ENCODE results near the gene RFNG. TPM values are rescaled to one million over a fixed set of nuclear protein-coding genes. Genes with fewer than 3 reads are reported as not detected.

RFNG gene
- total RNA-seq, 1 donor from 2014 or later = 40.2 TPM

- peak overlapping the region; percentile 76 for H3K4me3 Mint-ChIP-seq (ENCODE audit: unreplicated experiment)
- Histone ChIP-seq H4K20me1 (ENCODE audit: insufficient read depth, low read length) (peaks cover 6% of the 10 kb centered on the region), H3K9ac (ENCODE audit: low read length) (peak overlapping the region; percentile 58), H3K79me2 (ENCODE audit: insufficient read depth, low read length) (no peaks in the 10 kb centered on the region), H3K4me1 (ENCODE audit: insufficient read depth, low read length) (peaks cover 41% of the 10 kb centered on the region), H3K36me3 (ENCODE audit: insufficient read depth, low read length) (no peaks in the 10 kb centered on the region), H3K9me3 (ENCODE audit: insufficient read depth, low read depth, low read length) (no peaks in the 10 kb centered on the region), H3K27me3 (ENCODE audit: insufficient read depth, low read length) (no peaks in the 10 kb centered on the region), H3K4me2 (ENCODE audit: low read length) (peak overlapping the region; percentile 28), H2AFZ (ENCODE audit: low read depth, low read length) (no peak overlapping the region), H3K27ac (ENCODE audit: low read depth, low read length) (no peak overlapping the region), H3K4me3 (ENCODE audit: insufficient read depth, low read depth, low read length) (no peak overlapping the region)
- H3K27ac Mint-ChIP-seq (ENCODE audit: unreplicated experiment) = peak overlapping the region; percentile 47
- H3K4me1 Mint-ChIP-seq (ENCODE audit: low read depth, unreplicated experiment) = peaks cover 18% of the 10 kb centered on the region
- H3K27me3 Mint-ChIP-seq (ENCODE audit: low read depth, unreplicated experiment) = no peaks in the 10 kb centered on the region
- H3K9me3 Mint-ChIP-seq (ENCODE audit: unreplicated experiment) = no peaks in the 10 kb centered on the region
- DNase-seq (ENCODE audit: low read depth) = peak; percentile 54
- no peak for TF ChIP-seq CTCF (IDR thresholded peaks at IDR 0.05; ENCODE audit: insufficient read depth, low read depth, low read length)
- no peak for TF ChIP-seq EZH2 (IDR thresholded peaks at IDR 0.05; ENCODE audit: insufficient read depth, low read length)
- no peaks in the 10 kb centered on the region for H3K36me3 Mint-ChIP-seq (ENCODE audit: low read depth, unreplicated experiment)
- no peak for FAIRE-seq
These were observed 45.0 kb downstream of the RFNG start for GRCh38 chr17:82006468-82007227.

GRCh38 chr17:82005701-82006348 is 45.8 kb downstream of the RFNG start:
- Histone ChIP-seq H3K9me3 (ENCODE audit: insufficient read depth, low read depth, low read length) (no peaks in the 10 kb centered on the region), H3K27me3 (ENCODE audit: insufficient read depth, low read length) (no peaks in the 10 kb centered on the region), H3K27ac (ENCODE audit: low read depth, low read length) (no peak overlapping the region), H3K79me2 (ENCODE audit: insufficient read depth, low read length) (no peaks in the 10 kb centered on the region), H3K4me3 (ENCODE audit: insufficient read depth, low read depth, low read length) (no peak overlapping the region), H3K9ac (ENCODE audit: low read length) (no peak overlapping the region), H3K36me3 (ENCODE audit: insufficient read depth, low read length) (no peaks in the 10 kb centered on the region), H3K4me1 (ENCODE audit: insufficient read depth, low read length) (peaks cover 46% of the 10 kb centered on the region), H4K20me1 (ENCODE audit: insufficient read depth, low read length) (peaks cover 13% of the 10 kb centered on the region), H2AFZ (ENCODE audit: low read depth, low read length) (no peak overlapping the region), H3K4me2 (ENCODE audit: low read length) (peak overlapping the region; percentile 28)
- Mint-ChIP-seq H3K4me3 (ENCODE audit: unreplicated experiment) (peak overlapping the region; percentile 76), H3K27me3 (ENCODE audit: low read depth, unreplicated experiment) (no peaks in the 10 kb centered on the region), H3K27ac (ENCODE audit: unreplicated experiment) (peak overlapping the region; percentile 47), H3K4me1 (ENCODE audit: low read depth, unreplicated experiment) (peaks cover 18% of the 10 kb centered on the region), H3K36me3 (ENCODE audit: low read depth, unreplicated experiment) (no peaks in the 10 kb centered on the region), H3K9me3 (ENCODE audit: unreplicated experiment) (no peaks in the 10 kb centered on the region)
- DNase-seq (ENCODE audit: low read depth) (no peak), FAIRE-seq (no peak)
- no peak for TF ChIP-seq EZH2 (IDR thresholded peaks at IDR 0.05; ENCODE audit: insufficient read depth, low read length)
- no peak for TF ChIP-seq CTCF (IDR thresholded peaks at IDR 0.05; ENCODE audit: insufficient read depth, low read depth, low read length)
